ENCODE data around the gene RALY. TPM values are rescaled to one million over a fixed set of nuclear protein-coding genes. Genes with fewer than 3 reads are reported as not detected.

Gene RALY
- total RNA-seq, 1 experiment from 2014 or later = 298 TPM

- peak in 1 of 2 experiments; percentile 65 for DNase-seq
- no TSS peak for BruUV-seq (replicated peaks)
- H3K4me3 Mint-ChIP-seq (ENCODE audit: unreplicated experiment) = no peak overlapping the region
- POLR2A ChIA-PET = interaction anchor here (1.6 kb wide), 1 partner anchor 29 kb away, joined by 15 read pairs; the partner anchor contains the start of gene RALY
- intact Hi-C loops (cut with micrococcal nuclease; ENCODE audit: unreplicated experiment) = loop anchor here (1.0 to 2.0 kb wide), 5 partner anchors 25 to 159 kb away; no protein-coding TSS in a partner anchor
- CTCF ChIA-PET = interaction anchor here (0.5 to 2.2 kb wide), 23 partner anchors 9 to 628 kb away, joined by 3 to 16 read pairs (median 4); partner anchors contain the start of gene EIF2S2
- no peaks in the 10 kb centered on the region for H3K9me3 Mint-ChIP-seq (ENCODE audit: unreplicated experiment)
- no peak overlapping the region for H3K27ac Mint-ChIP-seq (ENCODE audit: unreplicated experiment)
- Histone ChIP-seq H3K27me3 (replicated peaks; ENCODE audit: control insufficient read depth, insufficient read depth, low read length) (no peaks in the 10 kb centered on the region), H3K4me3 (ENCODE audit: low read depth, low read length) (no peak overlapping the region), H3K36me3 (ENCODE audit: control insufficient read depth, insufficient read depth, low read length) (0 out of 2 replicates have a peak, but pooled peaks cover 2% of the 10 kb centered on the region), H3K4me1 (no peaks in the 10 kb centered on the region), H3K9me3 (no peaks in the 10 kb centered on the region)
- peaks cover 14% of the 10 kb centered on the region for H3K4me1 Mint-ChIP-seq (ENCODE audit: low read depth, unreplicated experiment)
- no peaks in the 10 kb centered on the region for H3K27me3 Mint-ChIP-seq (ENCODE audit: insufficient read depth, unreplicated experiment)
- peaks cover 6% of the 10 kb centered on the region for H3K36me3 Mint-ChIP-seq (ENCODE audit: insufficient read depth, unreplicated experiment)
- TF ChIP-seq CTCF (IDR thresholded peaks at IDR 0.05; ENCODE audit: insufficient read depth in 1 of 2, low read depth in 1 of 2, low read length in 1 of 2, severe bottlenecking in 1 of 2, unreplicated experiment in 1 of 2) = peak; percentile 51 to 72
Measured at GRCh38 chr20:34022151-34022838, 28.6 kb downstream of the RALY start.

GRCh38 chr20:34022839-34023234, 29.1 kb downstream of the RALY start:
- 0 out of 2 replicates have a peak, but pooled peaks cover 2% of the 10 kb centered on the region for H3K36me3 ChIP-seq (ENCODE audit: control insufficient read depth, insufficient read depth, low read length)
- no peaks in the 10 kb centered on the region for H3K27me3 ChIP-seq (replicated peaks; ENCODE audit: control insufficient read depth, insufficient read depth, low read length)
- ChIA-PET CTCF (interaction anchor here (1.2 to 2.2 kb wide), 5 partner anchors 30 to 196 kb away, joined by 4 to 16 read pairs (median 10); no protein-coding TSS in a partner anchor), POLR2A (interaction anchor here (1.6 kb wide), 1 partner anchor 30 kb away, joined by 15 read pairs; the partner anchor contains the start of gene RALY)
- Mint-ChIP-seq H3K27me3 (ENCODE audit: insufficient read depth, unreplicated experiment) (no peaks in the 10 kb centered on the region), H3K9me3 (ENCODE audit: unreplicated experiment) (no peaks in the 10 kb centered on the region), H3K36me3 (ENCODE audit: insufficient read depth, unreplicated experiment) (peaks cover 6% of the 10 kb centered on the region), H3K4me3 (ENCODE audit: unreplicated experiment) (no peak overlapping the region), H3K4me1 (ENCODE audit: low read depth, unreplicated experiment) (peaks cover 14% of the 10 kb centered on the region), H3K27ac (ENCODE audit: unreplicated experiment) (no peak overlapping the region)
- DNase-seq = no peak
- H3K4me1 ChIP-seq = no peaks in the 10 kb centered on the region
- no peak for TF ChIP-seq CTCF (IDR thresholded peaks at IDR 0.05; ENCODE audit: insufficient read depth in 1 of 2, low read depth in 1 of 2, low read length in 1 of 2, severe bottlenecking in 1 of 2, unreplicated experiment in 1 of 2)
- H3K4me3 ChIP-seq (ENCODE audit: low read depth, low read length) = no peak overlapping the region
- intact Hi-C loops (cut with micrococcal nuclease; ENCODE audit: unreplicated experiment) = loop anchor here (1.0 to 2.0 kb wide), 5 partner anchors 24 to 160 kb away; no protein-coding TSS in a partner anchor
- no peaks in the 10 kb centered on the region for H3K9me3 ChIP-seq
- no TSS peak for BruUV-seq (replicated peaks)

GRCh38 chr20:34023937-34024722, 30.4 kb downstream of the RALY start:
- Histone ChIP-seq H3K4me1 (no peaks in the 10 kb centered on the region), H3K4me3 (ENCODE audit: low read depth, low read length) (no peak overlapping the region), H3K9me3 (no peaks in the 10 kb centered on the region), H3K27me3 (replicated peaks; ENCODE audit: control insufficient read depth, insufficient read depth, low read length) (no peaks in the 10 kb centered on the region), H3K36me3 (ENCODE audit: control insufficient read depth, insufficient read depth, low read length) (0 out of 2 replicates have a peak, but pooled peaks cover 2% of the 10 kb centered on the region)
- no peak for TF ChIP-seq CTCF (IDR thresholded peaks at IDR 0.05; ENCODE audit: insufficient read depth in 1 of 2, low read depth in 1 of 2, low read length in 1 of 2, severe bottlenecking in 1 of 2, unreplicated experiment in 1 of 2)
- intact Hi-C loops (cut with micrococcal nuclease; ENCODE audit: unreplicated experiment) = loop anchor here (2.0 kb wide), 3 partner anchors 23 to 161 kb away; no protein-coding TSS in a partner anchor
- Mint-ChIP-seq H3K27ac (ENCODE audit: unreplicated experiment) (no peak overlapping the region), H3K36me3 (ENCODE audit: insufficient read depth, unreplicated experiment) (peaks cover 14% of the 10 kb centered on the region), H3K27me3 (ENCODE audit: insufficient read depth, unreplicated experiment) (no peaks in the 10 kb centered on the region), H3K4me1 (ENCODE audit: low read depth, unreplicated experiment) (peaks cover 21% of the 10 kb centered on the region), H3K9me3 (ENCODE audit: unreplicated experiment) (no peaks in the 10 kb centered on the region), H3K4me3 (ENCODE audit: unreplicated experiment) (no peak overlapping the region)
- DNase-seq = no peak
- ChIA-PET CTCF (interaction anchor here (1.0 kb wide), 1 partner anchor 31 kb away, joined by 3 read pairs; the partner anchor contains the start of gene RALY), POLR2A (no interaction called here)
- BruUV-seq (replicated peaks) = no TSS peak

Measured in Caco-2 (cell line).